Left lung (tissue), 10 donors: ENCODE results near the gene CEP120. TPM values are rescaled to one million over a fixed set of nuclear protein-coding genes. Genes with fewer than 3 reads are reported as not detected.

Experiments used
- ATAC-seq: fragments of 200-7000 bp; cut with Tn5 transposase; one replicate; pipeline ENCODE4 v1.9.1; 2020; ENCODE audit warnings: moderate library complexity
- DNase-seq, 4 donors: peaks; one replicate each; pipeline ENCODE4 v3.0.0-alpha.2; 2013 to 2020
- H3K27ac ChIP-seq, 2 donors: fragments of 200-600 bp; sonication (generic) in 1 of 2; one replicate each; pipeline versions ENCODE4 v1.5.0 to v1.8.0; 2020 to 2021
- H3K27me3 ChIP-seq, 2 donors: fragments of 200-600 bp; sonication (generic) in 1 of 2; one replicate each; pipeline versions ENCODE4 v1.5.0 to v1.8.0; 2020 to 2021
- H3K36me3 ChIP-seq, 2 donors: fragments of 200-600 bp; sonication (generic) in 1 of 2; one replicate each; pipeline versions ENCODE4 v1.5.0 to v1.8.0; 2020 to 2021
- H3K4me1 ChIP-seq, 2 donors: fragments of 200-600 bp; one replicate each; pipeline ENCODE4 v1.8.0; 2021
- H3K4me3 ChIP-seq, 2 donors: fragments of 200-600 bp; sonication (generic) in 1 of 2; one replicate each; pipeline versions ENCODE4 v1.5.0 to v1.8.0; 2020 to 2021; ENCODE audit warnings: mild to moderate bottlenecking in 1 of 2
- H3K9me3 ChIP-seq, 2 donors: fragments of 200-600 bp; sonication (generic) in 1 of 2; one replicate each; pipeline versions ENCODE4 v1.5.0 to v1.8.0; 2020 to 2021
- CTCF ChIP-seq, 2 donors: fragments of 200-600 bp; sonication (generic) in 1 of 2; IDR thresholded peaks; one replicate each; pipeline versions ENCODE4 v1.5.0 to v1.8.0; 2021; ENCODE audit warnings: antibody characterized with exemption in 2 of 2
- intact Hi-C, 2 donors: fragments of 100-400 bp; cut with DNase I; formaldehyde crosslinking; loops; one replicate each; pipeline versions ENCODE4 v1.11.2 to v1.14.2; 2022
- polyA plus RNA-seq, 6 donors: library from polyadenylated mRNA; unstranded; fragments of 120-200 nt; gene quantifications; one replicate each; pipeline ENCODE4 v1.2.1, GENCODE V29; 2013; ENCODE audit not compliant: insufficient read length in 6 of 6
- total RNA-seq, 2 donors: library from RNA; stranded (reverse); fragmentation: NEBNext Ultra II Directional; extraction: Animal tissue kit (Norgen Biotek cat#: 25700); gene quantifications; one replicate each; pipeline ENCODE4 v1.2.1, GENCODE V29; 2021
- donor health status: DM: no; HTN: yes; CAD: no.
- donor health status: DM: no; HTN: no; CAD: no.

Gene CEP120
- total and polyA plus RNA-seq, 8 donors, result 14.2 to 28.2 (median 25.2) TPM

- Histone ChIP-seq H3K9me3 (no peaks in the 10 kb centered on the region), H3K4me1 (no peaks in the 10 kb centered on the region), H3K36me3 (no peaks in the 10 kb centered on the region), H3K27me3 (no peaks in the 10 kb centered on the region), H3K4me3 (no peak overlapping the region), H3K27ac (no peak overlapping the region)
- ATAC-seq (no peak), DNase-seq (no peak)
- intact Hi-C loops, result no loop called here
- no peak for TF ChIP-seq CTCF (IDR thresholded peaks at IDR 0.05)
Observed at GRCh38 chr5:123452401-123452800, 29.2 kb upstream of the CEP120 start.

- Histone ChIP-seq H3K4me3 (no peak overlapping the region), H3K36me3 (no peaks in the 10 kb centered on the region), H3K4me1 (no peaks in the 10 kb centered on the region), H3K27me3 (no peaks in the 10 kb centered on the region), H3K9me3 (no peaks in the 10 kb centered on the region), H3K27ac (no peak overlapping the region)
- DNase-seq (no peak), ATAC-seq (no peak)
- intact Hi-C loops, result no loop called here
- TF ChIP-seq CTCF (IDR thresholded peaks at IDR 0.05), result no peak
Observed at GRCh38 chr5:123451047-123451446, 27.8 kb upstream of the CEP120 start.

- no peaks in the 10 kb centered on the region for H3K9me3 ChIP-seq
- intact Hi-C loops, result no loop called here
- no peaks in the 10 kb centered on the region for H3K36me3 ChIP-seq
- no peaks in the 10 kb centered on the region for H3K4me1 ChIP-seq
- H3K27me3 ChIP-seq, result no peaks in the 10 kb centered on the region
- H3K27ac ChIP-seq, result no peak overlapping the region
- H3K4me3 ChIP-seq, result no peak overlapping the region
- peak in 2 of 4 donors; percentile 24 to 56 for DNase-seq
- no peak for TF ChIP-seq CTCF (IDR thresholded peaks at IDR 0.05)
- ATAC-seq, result no peak
Observed at GRCh38 chr5:123450640-123451039, 27.4 kb upstream of the CEP120 start.

- H3K4me1 ChIP-seq, result no peaks in the 10 kb centered on the region
- no peak overlapping the region for H3K27ac ChIP-seq
- no peak for ATAC-seq
- no peaks in the 10 kb centered on the region for H3K27me3 ChIP-seq
- TF ChIP-seq CTCF (IDR thresholded peaks at IDR 0.05), result no peak
- intact Hi-C loops, result no loop called here
- no peaks in the 10 kb centered on the region for H3K36me3 ChIP-seq
- no peaks in the 10 kb centered on the region for H3K9me3 ChIP-seq
- no peak for DNase-seq
- no peak overlapping the region for H3K4me3 ChIP-seq
Observed at GRCh38 chr5:123450114-123450513, 26.9 kb upstream of the CEP120 start.

- Histone ChIP-seq H3K4me3 (no peak overlapping the region), H3K27me3 (no peaks in the 10 kb centered on the region), H3K4me1 (no peaks in the 10 kb centered on the region), H3K36me3 (no peaks in the 10 kb centered on the region), H3K9me3 (no peaks in the 10 kb centered on the region), H3K27ac (no peak overlapping the region)
- DNase-seq (no peak), ATAC-seq (no peak)
- intact Hi-C loops, result no loop called here
- no peak for TF ChIP-seq CTCF (IDR thresholded peaks at IDR 0.05)
Observed at GRCh38 chr5:123449424-123449974, 26.3 kb upstream of the CEP120 start.
